Hematopoietic multipotent progenitor cell treated with erythropoietin and hydrocortisone succinate and interleukin-3 and kit ligand, for 8 days (in vitro differentiated cells): ENCODE data around the gene FOXO6.
A peak's percentile ranks its signal among the peaks of the same experiment; 100 is the strongest.

Source experiments
- DNase-seq: peaks from one replicate; pipeline ENCODE4 v3.0.0-alpha.2; 2015

Gene FOXO6

GRCh38 chr1:41360786-41361494 lies at the start of gene FOXO6:
FOXO6 (plus strand) TSS chr1:41361434.
- DNase-seq, result peak; percentile 95

- DNase-seq, result no peak
Measured at GRCh38 chr1:41312991-41313645, 48.1 kb upstream of the FOXO6 start.

GRCh38 chr1:41313661-41314131 lies 47.5 kb upstream of the FOXO6 start:
- peak; percentile 25 for DNase-seq

- DNase-seq, result no peak
Measured at GRCh38 chr1:41314376-41315145, 46.7 kb upstream of the FOXO6 start.

GRCh38 chr1:41315146-41315822 lies 46.0 kb upstream of the FOXO6 start:
- DNase-seq, result no peak

GRCh38 chr1:41315871-41316270 lies 45.4 kb upstream of the FOXO6 start:
- DNase-seq, result no peak

- no peak for DNase-seq
Measured at GRCh38 chr1:41317361-41317760, 43.9 kb upstream of the FOXO6 start.

GRCh38 chr1:41318135-41318534 lies 43.1 kb upstream of the FOXO6 start:
- no peak for DNase-seq

GRCh38 chr1:41319106-41319755 lies 42.0 kb upstream of the FOXO6 start:
- no peak for DNase-seq

- DNase-seq, result no peak
Measured at GRCh38 chr1:41319807-41320711, 41.2 kb upstream of the FOXO6 start.

GRCh38 chr1:41320895-41321676 lies 40.1 kb upstream of the FOXO6 start:
- no peak for DNase-seq

GRCh38 chr1:41322101-41322661 lies 39.1 kb upstream of the FOXO6 start:
- DNase-seq, result no peak

- peak; percentile 62 for DNase-seq
Measured at GRCh38 chr1:41322835-41323234, 38.4 kb upstream of the FOXO6 start.

GRCh38 chr1:41323243-41323642 lies 38.0 kb upstream of the FOXO6 start:
- no peak for DNase-seq

- no peak for DNase-seq
Measured at GRCh38 chr1:41325801-41326200, 35.4 kb upstream of the FOXO6 start.

- DNase-seq, result no peak
Measured at GRCh38 chr1:41327383-41327999, 33.7 kb upstream of the FOXO6 start.

GRCh38 chr1:41328001-41328615 lies 33.1 kb upstream of the FOXO6 start:
- DNase-seq, result no peak

GRCh38 chr1:41328780-41329640 lies 32.2 kb upstream of the FOXO6 start:
- DNase-seq, result no peak
